Measurements from ENCODE around the gene DDX10.

- TF ChIP-seq CTCF (IDR thresholded peaks at IDR 0.05), result no peak
- no peak for TF ChIP-seq POLR2A (IDR thresholded peaks at IDR 0.05)
- TF ChIP-seq EP300 (IDR thresholded peaks at IDR 0.05), result no peak
Measured at GRCh38 chr11:108937746-108938145, 272.9 kb downstream of the DDX10 start.

All from ovary (tissue), 3 donors.